H1 (cell line): ENCODE data around the gene NAB1. TPM values are rescaled to one million over a fixed set of nuclear protein-coding genes. Genes with fewer than 3 reads are reported as not detected.

ENCODE experiments used
- CTCF ChIA-PET: fragments of 300-600 bp; sonication (Branson Sonifier 250); formaldehyde crosslinking; loops from one replicate; lab custom pipeline; 2021; ENCODE audit not compliant: partially characterized antibody; lab: Charles Lee
- POLR2A ChIA-PET: fragments of 300-600 bp; sonication (Branson Sonifier 250); formaldehyde crosslinking; loops from one replicate; lab custom pipeline; 2021; ENCODE audit warnings: inconsistent platforms; ENCODE audit not compliant: partially characterized antibody; lab: Charles Lee
- DNase-seq, 2 experiments: peaks; one replicate each; pipeline versions ENCODE4 v3.0.0 to v3.0.0-alpha.2; 2010 to 2022; ENCODE audit warnings: low spot score in 2 of 2, low read depth in 1 of 2, mixed read lengths in 1 of 2
- FAIRE-seq: peaks from 2 replicates; lab custom pipeline; 2011; peaks lifted over from hg19 to GRCh38; lab: Jason Lieb, UNC
- H2AFZ ChIP-seq: 2 replicates; pipeline ENCODE4 v1.8.1; 2012; ENCODE audit warnings: low read length, inconsistent platforms
- H2AK5ac ChIP-seq: 2 replicates; pipeline ENCODE4 v1.6.1; 2013; ENCODE audit warnings: low read depth, low read length
- H2BK120ac ChIP-seq: replicated peaks from 2 replicates; pipeline ENCODE3; 2013; ENCODE audit warnings: low read depth, low read length, inconsistent platforms
- H2BK12ac ChIP-seq: 2 replicates; pipeline ENCODE4 v1.6.1; 2013; ENCODE audit warnings: low read depth, low read length
- H2BK15ac ChIP-seq: 2 replicates; pipeline ENCODE4 v1.6.1; 2013; ENCODE audit warnings: low read length
- H2BK20ac ChIP-seq: 2 replicates; pipeline ENCODE4 v1.6.1; 2013; ENCODE audit warnings: low read length
- H2BK5ac ChIP-seq: 2 replicates; pipeline ENCODE4 v1.6.1; 2013; ENCODE audit warnings: low read depth, low read length
- H3K14ac ChIP-seq: 2 replicates; pipeline ENCODE4 v1.6.1; 2013; ENCODE audit warnings: inconsistent platforms; ENCODE audit not compliant: insufficient read length
- H3K18ac ChIP-seq: 2 replicates; pipeline ENCODE4 v1.6.1; 2013; ENCODE audit warnings: low read length; ENCODE audit errors: extremely low read depth
- H3K23ac ChIP-seq: 2 replicates; pipeline ENCODE4 v1.6.1; 2013; ENCODE audit warnings: inconsistent platforms; ENCODE audit not compliant: insufficient read length
- H3K23me2 ChIP-seq: 2 replicates; pipeline ENCODE4 v1.6.1; 2013; ENCODE audit warnings: low read depth, low read length
- H3K27ac ChIP-seq: 2 replicates; pipeline ENCODE4 v1.6.1; 2011; ENCODE audit warnings: low read depth, low read length, inconsistent platforms
- H3K27me3 ChIP-seq, 4 experiments: replicated peaks in 1 of 4; 1 replicate in 1 of 4; 2 replicates in 3 of 4; pipeline versions ENCODE4 v1.6.1 to v1.8.1; 2011 to 2013; ENCODE audit warnings: low read length in 3 of 4, mild to moderate bottlenecking in 3 of 4, inconsistent platforms in 2 of 4, mixed read lengths in 2 of 4, moderate library complexity in 1 of 4; ENCODE audit not compliant: control insufficient read depth in 3 of 4, insufficient read depth in 3 of 4; ENCODE audit errors: extremely low read depth in 1 of 4
- H3K36me3 ChIP-seq, 4 experiments: 2 replicates each; pipeline versions ENCODE4 v1.6.1 to v1.8.1; 2011 to 2013; ENCODE audit warnings: mild to moderate bottlenecking in 4 of 4, low read length in 3 of 4, moderate library complexity in 2 of 4, control low read depth in 1 of 4, inconsistent platforms in 1 of 4; ENCODE audit not compliant: insufficient read depth in 4 of 4, control insufficient read depth in 2 of 4
- H3K4ac ChIP-seq: replicated peaks from 2 replicates; pipeline ENCODE3; 2013; ENCODE audit warnings: low read length, low read depth, mixed read lengths, inconsistent platforms; ENCODE audit not compliant: insufficient read length
- H3K4me1 ChIP-seq, 4 experiments: replicated peaks in 1 of 4; 1 replicate in 1 of 4; 2 replicates in 3 of 4; pipeline versions ENCODE4 v1.6.1 to v1.8.1; 2011 to 2013; ENCODE audit warnings: low read length in 3 of 4, inconsistent platforms in 2 of 4, mixed read lengths in 1 of 4; ENCODE audit not compliant: insufficient read depth in 4 of 4, control insufficient read depth in 3 of 4
- H3K4me2 ChIP-seq, 2 experiments: 2 replicates each; pipeline versions ENCODE4 v1.6.1 to v1.8.1; 2011 to 2013; ENCODE audit warnings: low read depth in 2 of 2, low read length in 2 of 2, control low read depth in 1 of 2, inconsistent platforms in 1 of 2, mild to moderate bottlenecking in 1 of 2; ENCODE audit not compliant: insufficient read depth in 1 of 2
- H3K4me3 ChIP-seq, 4 experiments: fragments of 200-600, 300-600 bp in 1 of 4; sonication (generic), shearing (Covaris generic), sonication (Bioruptor Twin) in 1 of 4; 2 replicates each; pipeline versions ENCODE4 v1.5.1 to v1.8.1; 2011 to 2016; ENCODE audit warnings: low read length in 4 of 4, low read depth in 3 of 4, control low read depth in 2 of 4, inconsistent platforms in 2 of 4, mild to moderate bottlenecking in 2 of 4, mixed read lengths in 1 of 4, moderate library complexity in 1 of 4; ENCODE audit not compliant: insufficient read depth in 2 of 4; ENCODE audit errors: extremely low read depth in 1 of 4
- H3K56ac ChIP-seq: replicated peaks from 2 replicates; pipeline ENCODE3; 2013; ENCODE audit warnings: low read depth, mild to moderate bottlenecking, mixed read lengths, low read length, inconsistent platforms; ENCODE audit not compliant: insufficient read length
- H3K79me1 ChIP-seq: 2 replicates; pipeline ENCODE4 v1.6.1; 2013; ENCODE audit warnings: low read depth, low read length, control low read depth
- H3K79me2 ChIP-seq, 2 experiments: 2 replicates each; pipeline versions ENCODE4 v1.6.1 to v1.8.1; 2012 to 2013; ENCODE audit warnings: low read length in 2 of 2, mild to moderate bottlenecking in 2 of 2, inconsistent platforms in 1 of 2; ENCODE audit not compliant: insufficient read depth in 2 of 2, control insufficient read depth in 1 of 2
- H3K9ac ChIP-seq, 4 experiments: replicated peaks in 1 of 4; 1 replicate in 1 of 4; 2 replicates in 3 of 4; pipeline versions ENCODE4 v1.6.1 to v1.8.1; 2011 to 2013; ENCODE audit warnings: low read depth in 3 of 4, low read length in 3 of 4, control low read depth in 2 of 4, mild to moderate bottlenecking in 2 of 4, moderate library complexity in 2 of 4, inconsistent platforms in 1 of 4; ENCODE audit errors: extremely low read depth in 1 of 4
- H3K9me3 ChIP-seq, 2 experiments: 2 replicates each; pipeline versions ENCODE4 v1.6.1 to v1.8.1; 2012 to 2013; ENCODE audit warnings: mild to moderate bottlenecking in 2 of 2, moderate library complexity in 2 of 2, control low read depth in 1 of 2, inconsistent platforms in 1 of 2, low read depth in 1 of 2, low read length in 1 of 2, mixed read lengths in 1 of 2; ENCODE audit not compliant: insufficient read depth in 2 of 2
- H4K20me1 ChIP-seq, 2 experiments: replicated peaks in 1 of 2; 2 replicates each; pipeline versions ENCODE3 to v1.8.1; 2011 to 2013; ENCODE audit warnings: inconsistent platforms in 2 of 2, low read length in 2 of 2, mild to moderate bottlenecking in 1 of 2; ENCODE audit not compliant: insufficient read depth in 2 of 2, control insufficient read depth in 1 of 2
- H4K5ac ChIP-seq: 2 replicates; pipeline ENCODE4 v1.6.1; 2013; ENCODE audit warnings: low read length, low read depth, mixed read lengths, inconsistent platforms; ENCODE audit not compliant: insufficient read length
- H4K8ac ChIP-seq: 2 replicates; pipeline ENCODE4 v1.8.0; 2013; ENCODE audit warnings: mild to moderate bottlenecking, moderate library complexity, low read length, inconsistent platforms; ENCODE audit not compliant: insufficient read depth; ENCODE audit errors: extremely low read depth
- H4K91ac ChIP-seq: replicated peaks from 2 replicates; pipeline ENCODE3; 2013; ENCODE audit warnings: low read length, mixed read lengths, inconsistent platforms; ENCODE audit not compliant: insufficient read length
- BRCA1 ChIP-seq: IDR thresholded peaks from 2 replicates; pipeline ENCODE4 v1.6.1; 2012; ENCODE audit warnings: low read depth, low read length, improper control_type of control experiment
- CBX5 ChIP-seq: fragments of 300-800, 300-1000 bp; sonication (generic); IDR thresholded peaks from 2 replicates; pipeline ENCODE4 v1.7.1; 2016; ENCODE audit warnings: antibody characterized with exemption, low read length, low read depth
- CBX8 ChIP-seq: fragments of 300-800, 300-1000 bp; sonication (generic); IDR thresholded peaks from 2 replicates; pipeline ENCODE4 v1.7.1; 2016; ENCODE audit warnings: low read depth, low read length, borderline replicate concordance
- CHD2 ChIP-seq: IDR thresholded peaks from 2 replicates; pipeline ENCODE4 v1.6.1; 2012; ENCODE audit warnings: low read length, improper control_type of control experiment
- CREB1 ChIP-seq: IDR thresholded peaks from 2 replicates; pipeline ENCODE4 v1.6.1; 2012; ENCODE audit warnings: inconsistent platforms
- EP300 ChIP-seq, 2 experiments: IDR thresholded peaks; 1 replicate in 1 of 2; 2 replicates in 1 of 2; pipeline ENCODE4 v1.6.1; 2011 to 2012; ENCODE audit warnings: low read depth in 2 of 2, low read length in 2 of 2, mild to moderate bottlenecking in 2 of 2, borderline replicate concordance in 1 of 2, inconsistent platforms in 1 of 2, moderate library complexity in 1 of 2
- KDM1A ChIP-seq: fragments of 200-600, 300-600 bp; sonication (generic); IDR thresholded peaks from 2 replicates; pipeline ENCODE4 v1.7.1; 2016; ENCODE audit warnings: mild to moderate bottlenecking, low read length, borderline replicate concordance
- KDM4A ChIP-seq: IDR thresholded peaks from one replicate; pipeline ENCODE4 v1.7.1; 2012; ENCODE audit warnings: low read depth, mild to moderate bottlenecking, moderate library complexity, low read length, inconsistent platforms; ENCODE audit not compliant: severe bottlenecking
- POLR2AphosphoS5 ChIP-seq: IDR thresholded peaks from 2 replicates; pipeline ENCODE4 v1.6.1; 2011; ENCODE audit warnings: low read depth, low read length
- SAP30 ChIP-seq: fragments of 300-600 bp; sonication (generic); IDR thresholded peaks from 2 replicates; pipeline ENCODE4 v1.7.1; 2012; ENCODE audit warnings: low read length, moderate library complexity, mild to moderate bottlenecking, inconsistent platforms; ENCODE audit not compliant: insufficient read depth, insufficient replicate concordance
- SIN3A ChIP-seq, 2 experiments: IDR thresholded peaks in 1 of 2; conservative IDR thresholded peaks in 1 of 2; 2 replicates each; pipeline ENCODE4 v1.6.1; 2011 to 2012; ENCODE audit warnings: low read length in 2 of 2, improper control_type of control experiment in 1 of 2, low read depth in 1 of 2, mild to moderate bottlenecking in 1 of 2
- SP2 ChIP-seq: IDR thresholded peaks from 2 replicates; pipeline ENCODE4 v1.6.1; 2012; ENCODE audit warnings: mild to moderate bottlenecking, low read length, inconsistent platforms
- TCF12 ChIP-seq: IDR thresholded peaks from 2 replicates; pipeline ENCODE4 v1.6.1; 2011; ENCODE audit warnings: low read depth, mild to moderate bottlenecking, low read length
- WGBS, 2 experiments: shearing (Covaris generic) in 1 of 2; methylation state at CpG; one replicate each; pipeline versions ENCODE4 v1.1.6 to v1.1.7; 2013 to 2015; ENCODE audit warnings: low lambda C conversion rate in 2 of 2, mixed read lengths in 2 of 2, inconsistent platforms in 1 of 2, low coverage in 1 of 2, missing lambda C conversion rate in 1 of 2; ENCODE audit not compliant: insufficient replicate concordance in 2 of 2, insufficient coverage in 1 of 2, insufficient read length in 1 of 2; ENCODE audit errors: extremely low coverage in 1 of 2, missing lambda C conversion rate in 1 of 2; 5-methylcytosine and 5-hydroxymethylcytosine counted together
- polyA plus RNA-seq, 7 experiments: library from polyadenylated mRNA; depleted of rRNA in 3 of 7; stranded (reverse) in 5 of 7; unstranded in 2 of 7; fragments of >200 nt in 5 of 7; fragments of 200-250 nt in 2 of 7; gene quantifications; 1 replicate in 5 of 7; 2 replicates in 1 of 7; 4 replicates in 1 of 7; pipeline versions ENCODE4 v1.2.1 to v1.2.3, GENCODE V29; 2011 to 2013; ENCODE audit warnings: missing spikeins in 2 of 7, mixed read lengths in 2 of 7
- total RNA-seq: library from RNA; stranded (reverse); fragmentation: NEBNext Ultra II Directional; extraction: Animal tissue kit (Norgen Biotek cat#: 25700); gene quantifications from 2 replicates; pipeline ENCODE4 v1.2.1, GENCODE V29; 2021

NAB1 gene
- total and polyA plus RNA-seq, 2 of the 8 experiments (the other 6 are each of a cell fraction or from before 2014, with no cell fraction given) = 8.5 to 28.6 TPM

DNA sequence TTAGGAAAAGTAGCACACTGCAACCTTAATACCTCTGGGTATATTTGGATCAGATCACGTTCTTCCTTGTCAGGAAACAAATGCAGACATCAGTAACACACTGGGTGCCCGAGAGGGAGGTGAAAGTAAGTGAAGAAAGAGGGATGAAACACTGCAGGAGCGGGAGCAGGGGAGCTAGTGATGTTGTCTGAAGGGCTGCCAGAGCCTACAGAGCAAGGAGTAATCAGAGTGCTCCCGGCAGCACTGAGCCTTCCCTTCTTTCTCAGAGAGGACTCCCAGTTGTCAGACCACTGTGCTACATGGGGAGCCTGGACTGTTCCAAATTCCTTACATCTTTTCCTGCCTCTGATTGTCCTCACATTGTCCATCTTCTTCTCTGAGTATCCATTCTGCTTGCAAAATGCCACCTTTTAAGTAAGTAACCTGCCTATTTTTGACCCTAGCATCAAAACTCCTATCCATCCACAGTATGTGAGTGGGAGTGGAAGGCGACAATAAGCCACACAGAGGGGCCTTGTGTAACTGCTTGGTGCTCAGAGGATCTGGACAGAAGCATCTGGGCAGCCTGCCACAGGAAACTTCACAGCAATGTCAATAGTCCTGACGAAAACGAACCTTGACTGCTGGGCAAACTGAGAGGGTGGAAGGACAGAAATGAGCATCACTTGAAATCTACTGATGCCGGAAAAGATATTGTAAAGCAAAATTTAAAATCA, 10.8 kb upstream of the NAB1 start:
- H4K5ac ChIP-seq = no peak overlapping the region
- H3K4me2 ChIP-seq = no peak overlapping the region
- H3K79me1 ChIP-seq = no peaks in the 10 kb centered on the region
- no peaks in the 10 kb centered on the region for H3K27me3 ChIP-seq
- no peak overlapping the region for H2BK12ac ChIP-seq
- no peak overlapping the region for H3K56ac ChIP-seq
- H3K4me1 ChIP-seq = no peaks in the 10 kb centered on the region
- no peak overlapping the region for H3K18ac ChIP-seq
- H3K9ac ChIP-seq = no peak overlapping the region
- H4K8ac ChIP-seq = peak overlapping the region; percentile 70; the same call in 1 of the 2 replicates
- no peak overlapping the region for H2BK5ac ChIP-seq
- DNase-seq (no peak), FAIRE-seq (no peak)
- no peak overlapping the region for H2BK20ac ChIP-seq
- no peak overlapping the region for H2BK15ac ChIP-seq
- no peaks in the 10 kb centered on the region for H3K23me2 ChIP-seq
- H2AFZ ChIP-seq = 0 out of 2 replicates have a peak overlapping the region, but pooled peaks have one; percentile 18
- ChIA-PET POLR2A (no interaction called here), CTCF (interaction anchor here (1.5 kb wide), 1 partner anchor 34 kb away, joined by 3 read pairs; no protein-coding TSS in a partner anchor)
- H3K27ac ChIP-seq = no peak overlapping the region
- no peaks in the 10 kb centered on the region for H4K20me1 ChIP-seq
- H3K9me3 ChIP-seq = no peaks in the 10 kb centered on the region
- H3K4me3 ChIP-seq = no peak overlapping the region
- no peak overlapping the region for H3K4ac ChIP-seq
- no peak overlapping the region for H2BK120ac ChIP-seq
- no peak overlapping the region for H2AK5ac ChIP-seq
- 90% methylated on average over 8 of the region's 8 CpGs; no CpG with 5 or more reads in 1 of the 2 experiments for WGBS, 2 experiments
- H3K79me2 ChIP-seq = no peaks in the 10 kb centered on the region
- no peak overlapping the region for H4K91ac ChIP-seq
- H3K36me3 ChIP-seq = no peaks in the 10 kb centered on the region
- no peak overlapping the region for H3K14ac ChIP-seq
- no peak overlapping the region for H3K23ac ChIP-seq
- TF ChIP-seq POLR2AphosphoS5 (no peak), CBX8 (no peak), CHD2 (no peak), SAP30 (no peak), SIN3A (conservative IDR thresholded peaks at IDR 0.05 in 1 of 2, IDR thresholded peaks at IDR 0.05 in 1 of 2; ENCODE audit: low read depth in 1 of 2, low read length in 2 of 2) (no peak), EP300 (IDR thresholded peaks at IDR 0.05; ENCODE audit: borderline replicate concordance in 1 of 2, low read depth in 2 of 2, low read length in 2 of 2) (no peak), KDM4A (no peak), BRCA1 (no peak), CBX5 (no peak), CREB1 (no peak), SP2 (no peak), TCF12 (no peak), KDM1A (no peak)
